Liver (tissue), 9 donors: ENCODE results near the gene OR52A1. TPM values are rescaled to one million over a fixed set of nuclear protein-coding genes. Genes with fewer than 3 reads are reported as not detected.

ENCODE experiments used
- DNase-seq: peaks from one replicate; pipeline ENCODE4 v3.0.0-alpha.2; 2017; ENCODE audit warnings: low spot score
- H3K27ac ChIP-seq, 2 donors: one replicate each; pipeline ENCODE4 v1.7.0; 2013; ENCODE audit warnings: inconsistent platforms in 2 of 2, low read length in 2 of 2, control low read depth in 1 of 2, low read depth in 1 of 2, mild to moderate bottlenecking in 1 of 2
- H3K27me3 ChIP-seq, 4 donors: one replicate each; pipeline versions ENCODE4 v1.6.1 to v1.7.0; 2013; ENCODE audit warnings: low read length in 3 of 4, inconsistent platforms in 1 of 4, mild to moderate bottlenecking in 1 of 4, moderate library complexity in 1 of 4; ENCODE audit not compliant: control insufficient read depth in 4 of 4, insufficient read depth in 4 of 4
- H3K36me3 ChIP-seq, 4 donors: one replicate each; pipeline versions ENCODE4 v1.6.1 to v1.7.0; 2013; ENCODE audit warnings: low read length in 3 of 4, mild to moderate bottlenecking in 3 of 4, low read depth in 1 of 4, moderate library complexity in 1 of 4; ENCODE audit not compliant: control insufficient read depth in 4 of 4, insufficient read depth in 3 of 4
- H3K4me1 ChIP-seq, 4 donors: one replicate each; pipeline versions ENCODE4 v1.6.1 to v1.7.0; 2013; ENCODE audit warnings: low read length in 3 of 4, mild to moderate bottlenecking in 3 of 4, moderate library complexity in 1 of 4; ENCODE audit not compliant: control insufficient read depth in 4 of 4, insufficient read depth in 4 of 4
- H3K4me3 ChIP-seq, 3 donors: one replicate each; pipeline versions ENCODE4 v1.6.1 to v1.7.0; 2013; ENCODE audit warnings: low read length in 3 of 3, control low read depth in 1 of 3, low read depth in 1 of 3, mild to moderate bottlenecking in 1 of 3
- H3K9ac ChIP-seq, 2 donors: one replicate each; pipeline ENCODE4 v1.7.0; 2013; ENCODE audit warnings: low read length in 2 of 2, mild to moderate bottlenecking in 2 of 2, moderate library complexity in 2 of 2, control low read depth in 1 of 2, low read depth in 1 of 2
- H3K9me3 ChIP-seq, 4 donors: one replicate each; pipeline versions ENCODE4 v1.6.1 to v1.7.0; 2013; ENCODE audit warnings: low read length in 3 of 4; ENCODE audit not compliant: control insufficient read depth in 4 of 4
- EGR1 ChIP-seq, 2 donors: IDR thresholded peaks; 2 replicates each; pipeline ENCODE4 v1.6.1; 2016 to 2018; ENCODE audit warnings: antibody characterized with exemption in 2 of 2, low read depth in 2 of 2
- FOXA1 ChIP-seq: IDR thresholded peaks from 2 replicates; pipeline ENCODE4 v1.6.1; 2016; ENCODE audit warnings: antibody characterized with exemption
- FOXA2 ChIP-seq: IDR thresholded peaks from 2 replicates; pipeline ENCODE4 v1.6.1; 2016; ENCODE audit warnings: antibody characterized with exemption
- HNF4A ChIP-seq, 2 donors: conservative IDR thresholded peaks; 2 replicates each; pipeline ENCODE4 v1.6.1; 2016; ENCODE audit warnings: antibody characterized with exemption in 2 of 2, mild to moderate bottlenecking in 2 of 2
- HNF4G ChIP-seq: IDR thresholded peaks from 2 replicates; pipeline ENCODE4 v1.6.1; 2016; ENCODE audit warnings: antibody characterized with exemption
- JUND ChIP-seq, 2 donors: IDR thresholded peaks; 2 replicates each; pipeline ENCODE4 v1.6.1; 2016; ENCODE audit warnings: antibody characterized with exemption in 2 of 2
- MAX ChIP-seq: IDR thresholded peaks from 2 replicates; pipeline ENCODE4 v1.6.1; 2016; ENCODE audit warnings: antibody characterized with exemption
- NR2F2 ChIP-seq: IDR thresholded peaks from 2 replicates; pipeline ENCODE4 v1.6.1; 2016; ENCODE audit warnings: antibody characterized with exemption
- RAD21 ChIP-seq, 2 donors: IDR thresholded peaks; 2 replicates each; pipeline ENCODE4 v1.6.1; 2016; ENCODE audit warnings: antibody characterized with exemption in 2 of 2, mild to moderate bottlenecking in 2 of 2
- RXRA ChIP-seq, 2 donors: IDR thresholded peaks; 2 replicates each; pipeline ENCODE4 v1.6.1; 2017 to 2018; ENCODE audit warnings: antibody characterized with exemption in 2 of 2, mild to moderate bottlenecking in 1 of 2
- SP1 ChIP-seq: IDR thresholded peaks from 2 replicates; pipeline ENCODE4 v1.6.1; 2018; ENCODE audit warnings: antibody characterized with exemption, mild to moderate bottlenecking
- TAF1 ChIP-seq: conservative IDR thresholded peaks from 2 replicates; pipeline ENCODE4 v1.6.1; 2016; ENCODE audit warnings: antibody characterized with exemption, mild to moderate bottlenecking
- YY1 ChIP-seq: IDR thresholded peaks from 2 replicates; pipeline ENCODE4 v1.6.1; 2016; ENCODE audit warnings: antibody characterized with exemption, mild to moderate bottlenecking
- ZBTB33 ChIP-seq: IDR thresholded peaks from 2 replicates; pipeline ENCODE4 v1.6.1; 2016; ENCODE audit warnings: antibody characterized with exemption
- WGBS: extraction: QIAGEN DNeasy Blood & Tissue Kit; methylation state at CpG from one replicate; pipeline ENCODE4 v1.1.7; 2013; 5-methylcytosine and 5-hydroxymethylcytosine counted together
- polyA plus RNA-seq, 2 donors: library from polyadenylated mRNA; stranded (reverse) in 1 of 2; unstranded in 1 of 2; fragments of 200-250 nt in 1 of 2; fragments of >200 nt in 1 of 2; fragmentation: Nextera tagmentation in 1 of 2; extraction: Ambion mirVana in 1 of 2; gene quantifications; one replicate each; pipeline versions ENCODE4 v1.2.1 to v1.2.3, GENCODE V29; 2013 to 2015
- total RNA-seq, 2 donors: library from RNA; depleted of rRNA; stranded (reverse); fragments of >200 nt; gene quantifications; one replicate each; pipeline ENCODE4 v1.2.3, GENCODE V29; 2014
- TF ChIP-seq, protein P1 (sequence below): IDR thresholded peaks from 2 replicates; pipeline ENCODE4 v1.6.1; 2016; ENCODE audit warnings: antibody characterized with exemption
- TF ChIP-seq, protein P2 (sequence below): IDR thresholded peaks from 2 replicates; pipeline ENCODE4 v1.6.1; 2016; ENCODE audit warnings: antibody characterized with exemption, mild to moderate bottlenecking
- TF ChIP-seq, protein P3 (sequence below): fragments of 150-350 bp; IDR thresholded peaks from 2 replicates; pipeline ENCODE4 v1.5.1; 2017; ENCODE audit warnings: improper control_type of control experiment, low read depth, low read length; ENCODE audit not compliant: missing input control
- donor health status: healthy.
- donor health status: healthy.
- donor health status: healthy.
- donor health status: healthy.
- donor health status: healthy.

Gene OR52A1
- total RNA-seq (not detected), polyA plus RNA-seq (not detected)

GRCh38 chr11:5154657-5155056, at the start of gene OR52A1:
Gene OR52A1, minus strand, starts transcription at chr11:5154757. Its CDS starts 2,388 bp downstream, at chr11:5152369.
- 58% methylated on average over 3 of the region's 3 CpGs for WGBS
- no peak for DNase-seq
- no peak within 1 kb of the TSS for H3K4me3 ChIP-seq

DNA sequence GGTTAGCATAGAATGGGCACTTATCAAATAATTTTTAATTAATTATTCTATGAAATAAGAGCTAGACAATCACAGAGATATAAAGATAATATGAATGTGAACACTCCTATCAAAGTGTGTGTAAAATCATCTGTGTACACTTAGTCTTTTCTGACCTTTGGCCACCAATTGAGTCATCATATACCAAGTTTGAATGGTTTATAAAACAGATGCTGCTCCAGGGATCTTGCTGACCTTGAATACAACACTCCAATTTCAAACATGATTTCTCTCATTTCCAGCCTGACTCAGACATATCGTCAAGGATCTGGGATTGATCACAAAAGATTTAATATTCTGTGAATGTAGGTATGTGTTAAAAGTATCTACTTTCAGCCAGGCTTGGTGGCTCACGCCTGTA, 48.8 kb upstream of the OR52A1 start:
- Histone ChIP-seq H3K4me1 (no peaks in the 10 kb centered on the region), H3K27me3 (peaks cover 0 to 9% (median 0%) of the 10 kb centered on the region in 4 donors), H3K27ac (no peak overlapping the region), H3K36me3 (no peaks in the 10 kb centered on the region), H3K9ac (no peak overlapping the region), H3K9me3 (no peaks in the 10 kb centered on the region), H3K4me3 (no peak overlapping the region)
- TF ChIP-seq, protein P1, sequence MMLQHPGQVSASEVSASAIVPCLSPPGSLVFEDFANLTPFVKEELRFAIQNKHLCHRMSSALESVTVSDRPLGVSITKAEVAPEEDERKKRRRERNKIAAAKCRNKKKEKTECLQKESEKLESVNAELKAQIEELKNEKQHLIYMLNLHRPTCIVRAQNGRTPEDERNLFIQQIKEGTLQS = no peak
- TF ChIP-seq MAX (no peak), TAF1 (no peak), EGR1 (IDR thresholded peaks at IDR 0.05; ENCODE audit: low read depth in 2 of 2) (no peak), FOXA2 (no peak)
- 64% methylated on average over 2 of the region's 2 CpGs for WGBS
- DNase-seq = no peak

More at GRCh38 chr11:5154657-5155056, at the start of gene OR52A1:
- no peak within 1 kb of the TSS for H3K27ac ChIP-seq
- H3K9me3 ChIP-seq = peaks cover 0 to 3% (median 0%) of the 10 kb centered on the region in 4 donors
- no peak within 1 kb of the TSS for H3K9ac ChIP-seq
- no peak for TF ChIP-seq SP1
- TF ChIP-seq RXRA (IDR thresholded peaks at IDR 0.05) = no peak
- no peak for TF ChIP-seq FOXA2
- no peak for TF ChIP-seq JUND (IDR thresholded peaks at IDR 0.05)
- no peak for TF ChIP-seq HNF4G
- TF ChIP-seq FOXA1 = no peak
- TF ChIP-seq, protein P2, sequence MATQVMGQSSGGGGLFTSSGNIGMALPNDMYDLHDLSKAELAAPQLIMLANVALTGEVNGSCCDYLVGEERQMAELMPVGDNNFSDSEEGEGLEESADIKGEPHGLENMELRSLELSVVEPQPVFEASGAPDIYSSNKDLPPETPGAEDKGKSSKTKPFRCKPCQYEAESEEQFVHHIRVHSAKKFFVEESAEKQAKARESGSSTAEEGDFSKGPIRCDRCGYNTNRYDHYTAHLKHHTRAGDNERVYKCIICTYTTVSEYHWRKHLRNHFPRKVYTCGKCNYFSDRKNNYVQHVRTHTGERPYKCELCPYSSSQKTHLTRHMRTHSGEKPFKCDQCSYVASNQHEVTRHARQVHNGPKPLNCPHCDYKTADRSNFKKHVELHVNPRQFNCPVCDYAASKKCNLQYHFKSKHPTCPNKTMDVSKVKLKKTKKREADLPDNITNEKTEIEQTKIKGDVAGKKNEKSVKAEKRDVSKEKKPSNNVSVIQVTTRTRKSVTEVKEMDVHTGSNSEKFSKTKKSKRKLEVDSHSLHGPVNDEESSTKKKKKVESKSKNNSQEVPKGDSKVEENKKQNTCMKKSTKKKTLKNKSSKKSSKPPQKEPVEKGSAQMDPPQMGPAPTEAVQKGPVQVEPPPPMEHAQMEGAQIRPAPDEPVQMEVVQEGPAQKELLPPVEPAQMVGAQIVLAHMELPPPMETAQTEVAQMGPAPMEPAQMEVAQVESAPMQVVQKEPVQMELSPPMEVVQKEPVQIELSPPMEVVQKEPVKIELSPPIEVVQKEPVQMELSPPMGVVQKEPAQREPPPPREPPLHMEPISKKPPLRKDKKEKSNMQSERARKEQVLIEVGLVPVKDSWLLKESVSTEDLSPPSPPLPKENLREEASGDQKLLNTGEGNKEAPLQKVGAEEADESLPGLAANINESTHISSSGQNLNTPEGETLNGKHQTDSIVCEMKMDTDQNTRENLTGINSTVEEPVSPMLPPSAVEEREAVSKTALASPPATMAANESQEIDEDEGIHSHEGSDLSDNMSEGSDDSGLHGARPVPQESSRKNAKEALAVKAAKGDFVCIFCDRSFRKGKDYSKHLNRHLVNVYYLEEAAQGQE = no peak
- no peak for TF ChIP-seq ZBTB33
- TF ChIP-seq TAF1 = no peak
- H3K36me3 ChIP-seq = no peaks in the 10 kb centered on the region
- H3K27me3 ChIP-seq = peaks cover 0 to 3% (median 0%) of the 10 kb centered on the region in 4 donors
- no peaks in the 10 kb centered on the region for H3K4me1 ChIP-seq

- Histone ChIP-seq H3K9ac (no peak within 1 kb of the TSS), H3K27me3 (peaks cover 0 to 11% (median 0%) of the 10 kb centered on the region in 4 donors), H3K9me3 (no peaks in the 10 kb centered on the region), H3K4me3 (no peak within 1 kb of the TSS), H3K27ac (no peak within 1 kb of the TSS), H3K36me3 (no peaks in the 10 kb centered on the region), H3K4me1 (no peaks in the 10 kb centered on the region)
- 38% methylated on average over 1 of the region's 1 CpG for WGBS
- DNase-seq = no peak
- TF ChIP-seq HNF4G = no peak
- no peak for TF ChIP-seq HNF4A (conservative IDR thresholded peaks at IDR 0.05)
- no peak for TF ChIP-seq RAD21 (IDR thresholded peaks at IDR 0.05)
- TF ChIP-seq MAX = no peak
- no peak for TF ChIP-seq JUND (IDR thresholded peaks at IDR 0.05)
- no peak for TF ChIP-seq RXRA (IDR thresholded peaks at IDR 0.05)
- no peak for TF ChIP-seq EGR1 (IDR thresholded peaks at IDR 0.05; ENCODE audit: low read depth in 2 of 2)
- TF ChIP-seq NR2F2 = no peak
- no peak for TF ChIP-seq ZBTB33
- no peak for TF ChIP-seq TAF1
- TF ChIP-seq, protein P3, sequence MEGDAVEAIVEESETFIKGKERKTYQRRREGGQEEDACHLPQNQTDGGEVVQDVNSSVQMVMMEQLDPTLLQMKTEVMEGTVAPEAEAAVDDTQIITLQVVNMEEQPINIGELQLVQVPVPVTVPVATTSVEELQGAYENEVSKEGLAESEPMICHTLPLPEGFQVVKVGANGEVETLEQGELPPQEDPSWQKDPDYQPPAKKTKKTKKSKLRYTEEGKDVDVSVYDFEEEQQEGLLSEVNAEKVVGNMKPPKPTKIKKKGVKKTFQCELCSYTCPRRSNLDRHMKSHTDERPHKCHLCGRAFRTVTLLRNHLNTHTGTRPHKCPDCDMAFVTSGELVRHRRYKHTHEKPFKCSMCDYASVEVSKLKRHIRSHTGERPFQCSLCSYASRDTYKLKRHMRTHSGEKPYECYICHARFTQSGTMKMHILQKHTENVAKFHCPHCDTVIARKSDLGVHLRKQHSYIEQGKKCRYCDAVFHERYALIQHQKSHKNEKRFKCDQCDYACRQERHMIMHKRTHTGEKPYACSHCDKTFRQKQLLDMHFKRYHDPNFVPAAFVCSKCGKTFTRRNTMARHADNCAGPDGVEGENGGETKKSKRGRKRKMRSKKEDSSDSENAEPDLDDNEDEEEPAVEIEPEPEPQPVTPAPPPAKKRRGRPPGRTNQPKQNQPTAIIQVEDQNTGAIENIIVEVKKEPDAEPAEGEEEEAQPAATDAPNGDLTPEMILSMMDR = no peak
- TF ChIP-seq YY1 = no peak
- TF ChIP-seq, protein P1 = no peak
Observed at GRCh38 chr11:5200582-5200981, 46.0 kb upstream of the OR52A1 start, which contains the start of gene OR51V1. Gene OR51V1, minus strand, starts transcription at chr11:5200682. Its CDS starts 0 bp downstream, at chr11:5200682.
